Ovary (tissue), 3 donors: ENCODE data around the gene LRRC27.

ENCODE experiments used
- CTCF ChIP-seq, 3 donors: fragments of 450-650 bp in 2 of 3; fragments of 200-600 bp in 1 of 3; IDR thresholded peaks; one replicate each; pipeline versions ENCODE4 v1.5.1 to v1.8.0; 2016 to 2022; ENCODE audit warnings: antibody characterized with exemption in 3 of 3, mild to moderate bottlenecking in 1 of 3
- EP300 ChIP-seq: sonication (generic); formaldehyde crosslinking; IDR thresholded peaks from one replicate; pipeline ENCODE4 v1.6.1; 2017; ENCODE audit warnings: antibody characterized with exemption
- donor health status: DM: no; HTN: no; CAD: no.

GRCh38 chr10:132347931-132348267 lies 15.9 kb downstream of the LRRC27 start:
- TF ChIP-seq CTCF (IDR thresholded peaks at IDR 0.05) (no peak), EP300 (no peak)
